GM19239 (cell line): ENCODE results near the gene MAGI1.
"Not testable (repeated sequence)": the region's sequence is repeated elsewhere in the genome, so short reads cannot be mapped to it uniquely, and the experiment has no call there.

Experiments
- DNase-seq: peaks from one replicate; pipeline ENCODE4 v3.0.0; 2011; ENCODE audit warnings: low spot score; ENCODE audit not compliant: insufficient read length
- FAIRE-seq: peaks from 2 replicates; lab custom pipeline; 2011; peaks lifted over from hg19 to GRCh38; lab: Jason Lieb, UNC

Gene MAGI1

DNA sequence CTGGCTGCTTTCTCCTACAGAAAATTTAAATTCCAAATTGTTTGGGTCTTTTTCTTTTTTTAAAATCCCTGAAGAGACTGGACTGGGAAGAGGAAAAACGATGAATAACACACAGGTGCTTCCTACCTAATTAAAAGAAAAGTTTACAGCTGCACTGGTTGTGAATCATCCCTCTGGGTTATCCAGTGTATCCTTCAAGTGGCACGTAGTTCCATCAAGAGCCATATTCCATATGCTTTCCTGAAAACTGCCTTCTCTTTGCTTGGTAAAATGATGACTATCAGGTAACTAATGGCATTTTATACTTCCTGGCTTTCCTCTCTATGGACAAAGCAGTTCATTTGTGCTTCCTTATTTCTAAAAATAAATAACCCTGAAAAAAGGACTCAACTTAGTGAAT, 123.2 kb downstream of the MAGI1 start:
- no peak for DNase-seq
- no peak for FAIRE-seq

DNA sequence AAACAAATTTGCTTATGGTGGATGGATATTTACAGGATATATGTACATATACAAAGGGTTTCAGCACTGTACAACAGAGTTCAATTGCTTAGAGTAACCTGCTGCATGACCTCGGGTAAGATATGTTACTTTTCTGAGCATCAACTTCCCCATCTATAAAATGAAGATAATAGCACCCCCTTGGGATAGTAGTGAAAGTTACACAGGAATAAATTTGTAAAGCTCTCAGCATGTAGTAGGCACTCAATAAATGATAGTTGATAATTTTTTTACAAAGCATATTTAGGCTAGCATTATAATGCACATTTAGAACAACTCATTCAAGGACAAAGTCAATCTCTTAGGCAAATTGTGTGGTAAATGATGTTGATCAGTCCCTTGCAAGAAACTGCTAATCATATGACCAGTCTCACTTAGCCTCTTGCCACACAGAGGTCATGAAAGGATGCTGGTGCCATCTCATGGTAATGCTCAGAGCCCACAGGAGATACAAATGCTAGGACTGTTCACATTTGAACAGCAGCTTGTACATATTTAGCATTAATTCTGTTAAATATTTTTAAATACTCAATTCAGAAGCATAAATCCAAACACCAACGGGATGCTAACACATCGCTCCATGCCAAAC, 123.9 kb downstream of the MAGI1 start:
- DNase-seq: no peak
- no peak for FAIRE-seq

DNA sequence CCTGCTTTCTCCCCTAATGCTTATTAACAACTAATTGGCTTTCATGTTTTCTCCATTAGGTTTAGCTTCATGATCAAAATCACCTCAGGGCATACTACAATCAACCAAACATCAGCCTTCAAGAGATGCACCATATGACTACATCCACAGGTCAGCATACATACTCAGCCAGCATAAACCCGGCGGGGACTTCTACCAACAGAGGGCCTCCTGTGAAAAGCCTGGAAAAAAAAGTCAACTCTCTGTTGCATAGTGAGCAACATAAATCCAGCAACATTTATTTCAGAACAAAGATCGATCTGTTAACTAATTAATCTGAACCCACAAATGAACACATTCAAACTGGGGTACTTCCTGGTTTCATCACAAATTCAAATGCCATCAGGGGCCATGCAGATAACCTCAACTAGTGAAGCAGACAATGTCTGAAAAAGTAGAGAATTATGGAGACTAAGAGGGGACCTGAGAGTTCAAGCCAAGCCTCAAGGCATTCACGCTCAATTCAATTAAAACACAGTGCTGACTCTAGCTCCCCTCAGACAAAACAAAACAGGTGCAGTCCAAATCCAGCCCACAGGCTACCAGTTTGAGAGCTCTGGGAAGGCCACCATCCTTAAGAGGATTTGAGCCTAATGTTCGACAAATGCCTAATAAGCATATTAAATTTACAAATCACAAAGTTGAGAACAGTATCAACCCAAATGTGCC, 124.5 kb downstream of the MAGI1 start:
- no peak for DNase-seq
- FAIRE-seq: no peak

DNA sequence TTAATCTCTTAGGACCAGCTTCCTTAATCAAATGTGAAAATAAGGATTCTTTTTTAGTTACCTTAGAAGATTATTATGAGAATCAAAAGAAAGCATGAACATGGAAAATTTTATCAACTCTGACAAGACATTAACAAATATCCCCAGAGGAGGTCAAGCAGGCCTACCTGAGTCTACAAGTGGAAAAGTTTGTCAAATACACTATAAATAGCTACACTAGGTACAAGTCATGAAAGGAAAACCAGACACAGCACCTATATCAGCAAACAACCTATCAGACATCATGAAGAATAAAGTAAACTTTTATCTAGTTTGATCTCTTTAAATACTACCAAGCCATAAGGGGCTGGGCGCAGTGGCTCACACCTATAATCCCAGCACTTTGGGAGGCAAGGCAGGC, 126.1 kb downstream of the MAGI1 start:
- DNase-seq (no peak), FAIRE-seq (no peak)

DNA sequence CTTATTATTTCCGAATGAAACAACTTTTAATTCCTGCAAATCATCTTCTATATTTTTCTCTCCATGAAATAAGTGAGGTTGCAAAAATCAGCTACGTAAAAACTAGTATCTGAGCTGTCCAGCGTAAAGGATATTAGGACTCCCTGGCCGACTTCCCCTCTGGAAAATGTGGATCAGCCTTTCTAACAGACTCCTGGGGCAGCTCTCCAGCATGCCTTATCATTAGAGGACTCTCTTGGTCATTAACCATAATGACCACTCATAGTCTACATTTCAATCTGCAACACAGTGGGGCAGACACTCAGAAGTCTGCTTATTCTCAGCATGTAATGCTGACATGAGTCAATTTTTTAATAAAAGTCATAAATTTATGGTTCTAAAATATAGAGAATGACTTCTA, 130.1 kb downstream of the MAGI1 start:
- DNase-seq (no peak), FAIRE-seq (no peak)

DNA sequence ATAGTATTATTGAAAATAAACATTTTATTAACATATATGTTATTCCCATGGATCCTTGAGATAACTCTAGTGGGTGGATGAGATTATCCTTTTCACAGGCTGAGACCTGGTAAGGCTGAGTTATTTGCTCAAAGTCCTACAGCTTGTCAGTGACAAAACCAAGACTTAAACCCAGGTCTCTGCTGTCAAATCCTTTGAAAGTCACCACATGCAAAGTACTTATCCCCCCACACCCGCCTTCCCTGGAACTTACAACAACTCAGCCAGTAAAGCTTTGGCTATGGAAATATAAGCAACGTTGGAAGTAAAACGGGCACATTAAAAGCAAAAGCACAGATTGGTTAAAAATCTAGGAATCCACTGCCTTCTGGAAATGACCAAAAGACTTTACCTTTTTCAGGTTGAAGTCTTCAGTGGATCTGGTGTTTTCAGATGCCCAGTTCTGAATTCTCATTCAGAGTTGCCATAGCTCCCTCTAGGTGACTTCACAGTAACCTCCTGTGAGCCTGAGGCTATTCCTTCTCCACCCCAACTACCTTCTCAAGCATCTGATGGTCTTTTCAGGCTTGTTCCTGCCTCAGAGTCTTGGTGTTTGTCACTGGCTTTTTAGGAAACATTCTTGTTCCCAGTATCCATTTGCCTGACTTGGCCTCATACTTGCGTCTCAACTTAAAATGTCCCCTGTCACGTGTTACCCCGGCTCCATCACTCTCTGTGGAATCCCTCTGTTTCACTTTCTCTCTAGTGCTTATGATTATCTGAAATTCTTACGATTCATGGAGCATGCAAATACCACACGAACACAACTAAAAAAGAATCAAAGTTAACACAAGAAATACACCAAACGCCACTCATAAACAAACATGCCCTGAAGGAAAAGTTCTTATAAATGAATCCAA, 131.2 kb downstream of the MAGI1 start:
- FAIRE-seq (no peak), DNase-seq (no peak)

DNA sequence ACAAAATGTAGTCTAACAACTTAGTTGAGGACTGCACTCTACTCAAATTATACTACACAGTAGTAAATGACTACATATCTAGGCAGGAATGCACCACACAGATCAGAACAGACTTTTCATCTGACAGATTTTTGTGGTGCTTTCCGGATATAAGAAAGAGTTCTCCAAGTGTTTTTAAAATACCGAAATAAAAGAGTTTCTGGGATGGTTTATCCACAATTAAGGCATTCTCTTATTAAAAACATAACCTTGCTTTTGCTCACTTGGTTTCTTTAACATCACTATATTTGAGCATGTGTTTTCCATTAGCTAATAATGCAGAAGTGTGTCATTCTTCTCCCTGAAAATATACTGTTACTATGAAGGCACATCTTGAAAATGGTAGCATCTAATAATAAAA, 132.9 kb downstream of the MAGI1 start:
- DNase-seq: no peak
- no peak for FAIRE-seq

DNA sequence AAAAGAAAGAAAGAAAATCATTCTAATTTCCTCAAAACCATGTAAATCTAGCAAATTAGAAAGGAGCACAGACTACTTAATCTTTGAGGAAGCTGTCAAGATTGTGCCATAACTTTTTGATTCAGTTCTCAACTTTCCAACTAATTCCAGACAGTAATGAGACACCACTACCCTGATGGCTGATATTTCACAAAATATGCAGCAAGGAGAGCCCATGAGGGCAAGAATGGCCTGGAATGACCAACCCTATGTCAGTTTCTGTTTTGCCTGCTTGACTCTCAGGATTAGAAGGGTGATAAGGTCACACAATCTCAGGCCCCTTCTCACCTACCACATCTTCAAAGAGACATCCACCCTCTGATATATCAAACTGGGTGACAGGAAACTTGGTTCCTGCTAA, 134.7 kb downstream of the MAGI1 start:
- DNase-seq (no peak), FAIRE-seq (no peak)

DNA sequence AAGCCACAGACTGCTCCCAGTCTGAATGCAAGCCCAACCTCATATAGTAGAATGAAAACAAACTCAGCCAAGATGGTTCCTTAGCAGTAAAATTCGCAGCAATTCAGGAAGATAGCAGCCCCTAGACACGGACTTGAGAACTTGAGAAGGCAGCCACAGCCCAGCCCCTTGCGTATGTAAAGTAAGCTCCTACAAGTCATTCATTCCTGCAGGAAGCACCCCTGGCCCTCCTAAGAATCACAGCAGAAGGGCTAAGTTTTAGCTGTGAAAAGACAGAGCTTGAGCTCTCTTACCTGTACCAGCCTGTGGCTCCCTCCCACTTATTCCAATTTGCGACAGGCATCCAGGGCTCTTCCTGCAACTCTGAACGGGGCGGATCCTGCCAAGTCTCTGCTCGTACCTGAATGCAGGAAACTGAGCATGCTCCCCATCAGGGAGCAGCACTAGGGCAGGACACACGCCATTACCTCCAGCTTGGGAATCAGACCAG, 136.4 kb downstream of the MAGI1 start:
- no peak for FAIRE-seq

DNA sequence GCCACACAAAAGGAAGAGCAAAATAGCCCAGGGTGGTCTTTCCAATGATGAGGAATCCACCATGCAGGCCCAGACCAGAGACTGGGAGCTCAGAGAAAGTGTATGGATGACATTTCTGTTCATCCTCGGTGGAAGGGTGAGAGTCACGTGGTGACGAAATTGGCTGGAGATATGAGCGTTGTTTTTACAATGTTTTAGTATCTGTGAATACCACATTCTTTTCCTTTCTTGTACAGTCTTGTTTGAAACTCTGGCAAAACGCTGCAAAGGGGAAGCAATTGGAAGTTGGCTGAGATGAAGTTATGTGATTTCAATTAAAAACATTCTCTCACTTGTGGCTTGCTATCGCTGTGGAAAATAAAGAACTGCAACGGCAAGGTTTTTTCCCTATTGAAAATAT, 137.5 kb downstream of the MAGI1 start:
- no peak for FAIRE-seq
- no peak for DNase-seq

More for the DNA sequence above, 136.4 kb downstream of the MAGI1 start:
- no peak for DNase-seq

DNA sequence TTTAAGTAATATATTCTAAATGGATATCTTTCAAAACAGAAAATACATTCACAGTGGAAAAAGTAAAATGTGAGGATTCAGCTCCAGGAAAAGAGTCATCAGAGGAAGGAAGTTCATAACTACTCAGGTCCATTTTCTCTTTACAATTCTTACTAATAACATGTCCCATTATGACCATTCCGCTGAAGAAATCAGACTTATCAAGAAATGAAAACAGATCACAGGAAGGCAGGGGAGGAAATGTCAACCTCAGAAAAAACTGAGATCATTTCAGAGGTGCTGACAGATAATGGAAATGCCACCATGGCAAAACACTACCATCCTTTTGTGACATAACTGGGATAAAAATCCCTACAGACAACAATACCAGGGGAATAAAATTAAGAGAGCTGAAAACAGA, 139.5 kb downstream of the MAGI1 start:
- no peak for FAIRE-seq
- no peak for DNase-seq

DNA sequence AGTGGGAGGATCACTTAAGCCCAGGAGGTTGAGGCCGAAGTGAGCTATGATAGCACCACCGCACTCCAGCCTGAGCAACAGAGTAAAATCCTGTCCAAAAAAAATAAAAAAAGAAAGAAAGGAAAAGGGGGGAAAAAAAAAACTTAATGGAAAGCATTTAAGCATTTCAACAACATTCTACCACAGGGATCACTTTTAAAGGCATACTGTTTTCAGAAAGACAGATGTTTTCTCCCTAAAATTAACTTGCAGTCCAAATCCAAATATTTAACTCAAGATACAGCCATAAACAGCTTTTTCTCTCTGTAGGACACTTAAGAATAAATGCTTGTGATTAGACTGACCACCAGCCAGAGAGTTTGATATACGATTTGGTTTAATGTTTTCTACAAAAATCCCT, 141.0 kb downstream of the MAGI1 start:
- no peak for DNase-seq
- no peak for FAIRE-seq

DNA sequence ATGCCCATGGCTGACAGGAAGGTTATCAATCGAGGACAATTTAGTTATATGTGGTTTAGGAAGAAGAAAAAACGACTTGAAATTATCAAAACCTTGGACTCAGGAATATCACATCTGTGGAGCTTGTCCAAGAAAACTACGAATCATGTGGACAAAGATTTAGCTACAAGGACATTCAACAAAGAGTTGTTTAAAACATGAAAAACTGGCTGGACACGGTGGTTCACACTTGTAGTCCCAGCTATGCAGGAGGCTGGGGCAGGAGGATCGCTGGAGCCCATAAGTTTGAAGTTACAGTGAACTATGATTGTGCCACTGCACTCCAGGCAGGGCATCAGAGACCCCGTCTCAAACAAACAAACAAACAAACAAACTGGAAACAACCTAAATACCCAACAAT, 142.4 kb downstream of the MAGI1 start:
- no peak for FAIRE-seq

DNA sequence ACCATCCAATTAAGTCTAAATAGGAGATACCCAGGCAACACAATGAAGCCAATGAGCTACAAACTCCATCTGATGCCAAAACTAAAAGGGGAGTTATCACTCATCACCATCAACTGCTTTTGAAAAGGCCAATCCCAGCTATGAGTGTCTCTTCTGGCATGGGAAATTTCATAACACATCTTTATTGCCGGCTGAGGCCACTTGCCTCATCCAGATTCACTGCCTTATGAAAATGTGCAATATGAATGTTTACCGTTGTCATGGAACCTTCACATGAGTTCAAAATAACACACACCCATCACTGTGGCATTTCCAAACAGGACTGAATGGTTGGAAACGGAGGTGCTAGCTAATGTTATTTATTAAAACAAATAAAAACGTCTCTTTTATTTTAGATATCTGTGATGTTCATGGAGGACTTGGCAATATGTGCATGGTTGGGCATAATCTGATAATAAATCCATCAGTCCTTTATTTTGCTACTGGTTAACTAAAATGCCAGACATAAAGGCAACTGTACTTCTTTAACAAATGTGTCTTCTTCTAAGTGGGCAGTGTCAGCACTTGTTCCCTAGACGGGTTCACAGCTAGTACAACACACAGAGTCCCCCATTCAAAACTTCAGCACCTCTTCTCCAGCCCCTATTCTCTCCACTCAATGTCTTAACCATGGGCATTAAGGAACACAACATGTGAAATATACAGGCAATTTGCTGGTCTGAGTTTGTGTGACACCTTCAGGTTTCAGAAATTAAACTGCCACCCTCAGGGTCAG, 143.9 kb downstream of the MAGI1 start:
- no peak for DNase-seq
- FAIRE-seq: no peak

More for the DNA sequence above, 142.4 kb downstream of the MAGI1 start:
- DNase-seq: no peak

DNA sequence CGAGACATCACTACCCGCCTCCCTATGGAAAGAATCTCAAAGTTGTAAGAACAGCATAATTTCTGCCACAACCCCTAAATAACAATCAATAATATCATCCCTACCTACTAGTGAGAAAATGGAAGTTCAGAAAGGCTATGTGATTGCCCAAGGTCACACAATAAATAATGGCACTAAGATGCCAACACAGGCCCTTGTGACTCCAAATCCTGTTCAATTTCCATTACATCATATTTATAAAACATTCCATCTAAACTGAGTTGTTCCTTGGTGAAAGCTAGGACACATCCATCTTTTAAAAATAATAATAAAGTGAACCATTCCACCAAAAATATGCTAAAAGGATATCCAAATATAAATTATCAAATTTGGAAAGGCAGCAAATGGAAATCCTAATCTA, 144.6 kb downstream of the MAGI1 start:
- DNase-seq (no peak), FAIRE-seq (no peak)

DNA sequence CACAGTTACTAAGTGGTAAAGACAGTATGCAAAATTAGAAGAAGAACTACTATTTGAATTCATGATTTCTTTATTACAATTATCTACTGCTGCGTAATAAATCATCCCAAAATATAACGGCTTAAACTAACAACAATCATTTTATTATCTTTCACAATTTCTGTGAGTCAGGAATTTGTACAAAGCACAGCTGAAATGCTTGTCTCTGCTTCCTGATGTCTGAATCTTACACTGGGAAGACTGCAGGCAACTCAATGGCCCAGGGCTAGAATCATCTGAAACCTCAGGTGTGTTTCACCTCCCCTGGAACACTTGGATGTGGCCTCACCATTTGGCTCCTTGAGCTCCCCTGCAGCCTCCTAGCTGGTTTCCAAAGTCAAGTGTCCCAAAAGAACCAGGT, 145.1 kb downstream of the MAGI1 start:
- DNase-seq: no peak
- no peak for FAIRE-seq

DNA sequence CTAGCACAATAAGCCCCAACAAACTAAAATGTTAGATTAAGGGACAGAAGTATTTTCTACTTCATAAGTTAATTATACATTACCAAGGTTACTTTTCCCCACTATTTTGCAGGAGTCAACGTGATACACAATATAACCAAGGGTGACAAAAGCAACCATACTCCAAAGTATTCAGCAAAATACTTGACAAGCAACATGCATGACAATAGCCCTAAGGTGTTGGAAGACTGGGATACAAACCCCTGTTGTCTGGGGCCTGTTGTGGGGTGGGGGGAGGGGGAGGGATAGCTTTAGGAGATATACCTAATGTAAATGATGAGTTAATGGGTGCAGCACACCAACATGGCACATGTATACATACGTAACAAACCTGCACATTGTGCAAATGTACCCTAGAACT, 147.2 kb downstream of the MAGI1 start:
- DNase-seq, FAIRE-seq: not testable (repeated sequence)

DNA sequence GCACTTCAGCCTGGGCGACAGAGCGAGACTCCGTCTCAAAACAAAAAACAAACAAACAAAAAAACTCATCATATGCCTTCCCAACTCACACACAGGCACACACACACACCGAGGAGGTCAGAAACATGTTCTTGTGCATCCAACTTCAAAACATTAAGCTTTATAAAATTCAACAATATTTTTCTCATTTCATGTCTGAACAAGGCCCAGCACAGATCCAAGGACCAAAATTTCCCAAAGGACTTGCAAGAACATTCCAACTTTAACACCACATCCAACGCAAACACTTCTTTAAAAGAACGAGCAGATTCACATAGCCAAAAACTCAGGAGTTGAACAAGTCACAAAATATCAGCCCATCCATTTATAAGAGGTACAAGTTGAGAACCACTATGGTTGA, 148.4 kb downstream of the MAGI1 start:
- DNase-seq (no peak), FAIRE-seq (no peak)

DNA sequence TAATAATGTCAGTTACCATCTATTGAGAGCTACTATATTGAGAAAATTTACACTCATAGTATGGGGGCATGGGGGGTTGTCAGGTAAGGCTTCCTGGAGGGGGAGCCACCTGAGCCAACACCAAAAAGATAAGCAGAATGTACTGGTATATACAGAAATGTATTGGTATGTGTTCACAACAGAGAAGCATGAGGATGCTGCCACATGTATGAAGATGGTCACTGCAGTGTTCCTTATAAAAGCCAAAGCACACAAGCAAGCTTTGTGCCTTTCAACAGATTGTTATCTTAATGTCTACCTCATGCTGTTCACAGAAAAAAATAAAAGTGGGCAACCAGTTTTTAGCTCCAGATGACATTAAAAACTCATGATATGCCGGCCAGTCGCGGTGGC, 149.0 kb downstream of the MAGI1 start:
- DNase-seq: no peak
- no peak for FAIRE-seq

DNA sequence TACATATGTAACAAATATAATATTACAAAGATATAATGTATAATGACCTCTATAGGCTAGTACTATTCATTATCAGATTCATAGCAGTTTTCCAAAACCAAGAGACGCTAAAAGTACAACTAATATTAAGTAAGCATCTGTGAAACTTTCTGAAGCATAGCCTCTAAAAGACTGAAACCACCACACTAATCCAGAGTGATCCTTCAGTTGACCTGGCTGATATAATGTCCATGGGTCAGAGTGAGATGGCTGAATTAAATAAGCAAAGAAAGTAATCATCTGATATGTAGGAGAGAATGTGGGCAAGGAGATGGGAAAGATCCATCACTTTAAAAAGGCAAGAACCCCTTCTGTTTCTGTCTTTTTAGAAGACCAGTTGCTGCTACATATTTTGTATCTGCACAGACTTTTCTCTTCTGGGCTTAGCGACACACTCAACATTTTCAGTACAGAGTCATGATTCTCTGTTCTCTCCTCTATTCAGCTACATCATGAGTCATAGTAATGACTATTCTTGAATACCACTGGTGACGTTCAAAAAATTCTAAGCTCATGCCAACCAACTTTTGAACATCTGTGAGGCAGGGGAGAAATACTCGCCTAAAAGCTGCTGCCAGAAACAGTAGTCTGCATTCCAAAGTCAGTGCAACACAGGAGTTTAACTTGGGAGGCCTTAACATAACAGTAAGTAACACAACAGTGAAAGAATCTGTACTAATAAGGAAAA, 149.6 kb downstream of the MAGI1 start:
- FAIRE-seq: no peak
- no peak for DNase-seq
